Amniotic stem cell (primary cell): ENCODE data around the gene CDH2.

Experiments used
- DNase-seq: peaks from one replicate; lab custom pipeline; 2025; lab: John Stamatoyannopoulos, UW

CDH2 gene

GRCh38 chr18:28127763-28128658 lies 48.9 kb downstream of the CDH2 start:
- DNase-seq = no peak

- no peak for DNase-seq
Observed at GRCh38 chr18:28127228-28127627, 49.7 kb downstream of the CDH2 start.

GRCh38 chr18:28126768-28127167 lies 50.2 kb downstream of the CDH2 start:
- no peak for DNase-seq

- no peak for DNase-seq
Observed at GRCh38 chr18:28125051-28125450, 51.9 kb downstream of the CDH2 start.

GRCh38 chr18:28124131-28125029 lies 52.5 kb downstream of the CDH2 start:
- DNase-seq = no peak

GRCh38 chr18:28123401-28124030 lies 53.4 kb downstream of the CDH2 start:
- no peak for DNase-seq

- no peak for DNase-seq
Observed at GRCh38 chr18:28120828-28121515, 56.0 kb downstream of the CDH2 start.

- no peak for DNase-seq
Observed at GRCh38 chr18:28116461-28116860, 60.5 kb downstream of the CDH2 start.

- peak; percentile 66 for DNase-seq
Observed at GRCh38 chr18:28115149-28115550, 61.8 kb downstream of the CDH2 start.

GRCh38 chr18:28114472-28114871 lies 62.5 kb downstream of the CDH2 start:
- DNase-seq = no peak

- DNase-seq = no peak
Observed at GRCh38 chr18:28113271-28114029, 63.5 kb downstream of the CDH2 start.

- peak; percentile 25 for DNase-seq
Observed at GRCh38 chr18:28112056-28112470, 64.9 kb downstream of the CDH2 start.

- DNase-seq = no peak
Observed at GRCh38 chr18:28110924-28111323, 66.0 kb downstream of the CDH2 start.

GRCh38 chr18:28109781-28110560 lies 67.0 kb downstream of the CDH2 start:
- DNase-seq = no peak

- DNase-seq = no peak
Observed at GRCh38 chr18:28108814-28109213, 68.1 kb downstream of the CDH2 start.

- no peak for DNase-seq
Observed at GRCh38 chr18:28108254-28108653, 68.7 kb downstream of the CDH2 start.

GRCh38 chr18:28099237-28099636 lies 77.7 kb downstream of the CDH2 start:
- no peak for DNase-seq

GRCh38 chr18:28095631-28096030 lies 81.3 kb downstream of the CDH2 start:
- no peak for DNase-seq

- no peak for DNase-seq
Observed at GRCh38 chr18:28095041-28095440, 81.9 kb downstream of the CDH2 start.

- DNase-seq = no peak
Observed at GRCh38 chr18:28091197-28091596, 85.7 kb downstream of the CDH2 start.
